Measurements from ENCODE around the gene NUP93.

NUP93 gene

GRCh38 chr16:56729735-56730662, at the start of gene NUP93 (continued):
- no peak for TF ChIP-seq ZNF645 (tag by site-specific recombination; IDR thresholded peaks at IDR 0.05)
- TF ChIP-seq GLIS2 (tag by site-specific recombination; IDR thresholded peaks at IDR 0.05), result peak; percentile 51; the same call in 1 of the 2 replicates
- TF ChIP-seq ZNF629 (tag by site-specific recombination; IDR thresholded peaks at IDR 0.05), result no peak
- TF ChIP-seq ZNF449 (tag by site-specific recombination; IDR thresholded peaks at IDR 0.05), result no peak; the same call in 1 of the 2 replicates
- TF ChIP-seq ZNF639 (tag by site-specific recombination; IDR thresholded peaks at IDR 0.05), result no peak
- TF ChIP-seq ZNF610 (tag by site-specific recombination; IDR thresholded peaks at IDR 0.05; ENCODE audit: borderline replicate concordance), result peak; percentile 67; the same call in 1 of the 2 replicates
- TF ChIP-seq SCRT1 (tag by site-specific recombination; IDR thresholded peaks at IDR 0.05; ENCODE audit: borderline replicate concordance), result no peak
- TF ChIP-seq ZNF391 (tag by site-specific recombination; IDR thresholded peaks at IDR 0.05; ENCODE audit: borderline replicate concordance, low read depth), result no peak
- peak; percentile 44; the same call in 1 of the 2 replicates for TF ChIP-seq ZXDB (tag by site-specific recombination; IDR thresholded peaks at IDR 0.05)
- TF ChIP-seq ZNF266 (tag by site-specific recombination; IDR thresholded peaks at IDR 0.05; ENCODE audit: low read depth), result no peak
- TF ChIP-seq ZBTB11 (tag by site-specific recombination; conservative IDR thresholded peaks at IDR 0.05; ENCODE audit: low read depth), result 0 out of 2 replicates have a peak, but pooled peaks have one; percentile 13
- no peak for TF ChIP-seq ZNF292 (tag by site-specific recombination; IDR thresholded peaks at IDR 0.05; ENCODE audit: borderline replicate concordance, low read depth)
- no peak for TF ChIP-seq MYNN (tag by site-specific recombination; IDR thresholded peaks at IDR 0.05; ENCODE audit: borderline replicate concordance)
- TF ChIP-seq ZNF24 (tag by site-specific recombination; IDR thresholded peaks at IDR 0.05), result no peak

- H3K36me3 ChIP-seq (ENCODE audit: control insufficient read depth in 2 of 2, insufficient read depth in 1 of 2, low read length in 2 of 2), result no peaks in the 10 kb centered on the region
- ChIA-PET POLR2A (interaction anchor here (1.9 kb wide), 2 partner anchors 25 to 74 kb away, joined by 7 to 13 read pairs; partner anchors contain the start of genes MT1F and MT2A), CTCF (interaction anchor here (0.7 to 2.7 kb wide), 3 partner anchors 16 to 71 kb away, joined by 3 to 12 read pairs (median 3); no protein-coding TSS in a partner anchor)
- H3K9me3 ChIP-seq (ENCODE audit: control insufficient read depth, insufficient read depth, low read depth, low read length), result no peaks in the 10 kb centered on the region
- peaks cover 3% of the 10 kb centered on the region for H3K4me1 ChIP-seq (ENCODE audit: control insufficient read depth, insufficient read depth, low read length)
- peak within 1 kb of the TSS; percentile 29; the same call in 1 of the 2 replicates for H3K27ac ChIP-seq (ENCODE audit: extremely low read depth, low read depth, low read length)
- H3K4me3 ChIP-seq (ENCODE audit: low read depth, low read length), result peak within 1 kb of the TSS; percentile 22
- peak; percentile 81 for TF ChIP-seq SP2 (tag by site-specific recombination; IDR thresholded peaks at IDR 0.05)
- TF ChIP-seq, protein P1, sequence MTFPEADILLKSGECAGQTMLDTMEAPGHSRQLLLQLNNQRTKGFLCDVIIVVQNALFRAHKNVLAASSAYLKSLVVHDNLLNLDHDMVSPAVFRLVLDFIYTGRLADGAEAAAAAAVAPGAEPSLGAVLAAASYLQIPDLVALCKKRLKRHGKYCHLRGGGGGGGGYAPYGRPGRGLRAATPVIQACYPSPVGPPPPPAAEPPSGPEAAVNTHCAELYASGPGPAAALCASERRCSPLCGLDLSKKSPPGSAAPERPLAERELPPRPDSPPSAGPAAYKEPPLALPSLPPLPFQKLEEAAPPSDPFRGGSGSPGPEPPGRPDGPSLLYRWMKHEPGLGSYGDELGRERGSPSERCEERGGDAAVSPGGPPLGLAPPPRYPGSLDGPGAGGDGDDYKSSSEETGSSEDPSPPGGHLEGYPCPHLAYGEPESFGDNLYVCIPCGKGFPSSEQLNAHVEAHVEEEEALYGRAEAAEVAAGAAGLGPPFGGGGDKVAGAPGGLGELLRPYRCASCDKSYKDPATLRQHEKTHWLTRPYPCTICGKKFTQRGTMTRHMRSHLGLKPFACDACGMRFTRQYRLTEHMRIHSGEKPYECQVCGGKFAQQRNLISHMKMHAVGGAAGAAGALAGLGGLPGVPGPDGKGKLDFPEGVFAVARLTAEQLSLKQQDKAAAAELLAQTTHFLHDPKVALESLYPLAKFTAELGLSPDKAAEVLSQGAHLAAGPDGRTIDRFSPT (tag by site-specific recombination; IDR thresholded peaks at IDR 0.05), result 0 out of 2 replicates have a peak, but pooled peaks have one; percentile 23
- TF ChIP-seq ZNF544 (tag by site-specific recombination; IDR thresholded peaks at IDR 0.05), result no peak
- TF ChIP-seq ZNF843 (tag by site-specific recombination; IDR thresholded peaks at IDR 0.05), result no peak
- TF ChIP-seq ZBTB11 (tag by site-specific recombination; conservative IDR thresholded peaks at IDR 0.05; ENCODE audit: low read depth), result peak; percentile 42; the same call in 1 of the 2 replicates
- peak; percentile 66 for TF ChIP-seq ZIC2 (tag by site-specific recombination; IDR thresholded peaks at IDR 0.05)
Measured at GRCh38 chr16:56681939-56682702, 47.8 kb upstream of the NUP93 start, which contains the start of gene MT1X. TSS of gene MT1X (plus strand) at chr16:56682470. CDS start at chr16:56682541, 71 bp downstream.

Measured in HEK293 (cell line).